GM18517 (cell line): Measurements from ENCODE around the gene TCEAL6.
A peak's percentile ranks its signal among the peaks of the same experiment; 100 is the strongest.
"Not testable (repeated sequence)": the region's sequence is repeated elsewhere in the genome, so short reads cannot be mapped to it uniquely, and the experiment has no call there.

Source experiments
- ATAC-seq: cut with Tn5 transposase; IDR thresholded peaks from one replicate; pipeline ENCODE4 v1.9.1; 2021; ENCODE audit warnings: mild to moderate bottlenecking, moderate library complexity; ENCODE audit not compliant: unreplicated experiment

The TCEAL6 gene

DNA sequence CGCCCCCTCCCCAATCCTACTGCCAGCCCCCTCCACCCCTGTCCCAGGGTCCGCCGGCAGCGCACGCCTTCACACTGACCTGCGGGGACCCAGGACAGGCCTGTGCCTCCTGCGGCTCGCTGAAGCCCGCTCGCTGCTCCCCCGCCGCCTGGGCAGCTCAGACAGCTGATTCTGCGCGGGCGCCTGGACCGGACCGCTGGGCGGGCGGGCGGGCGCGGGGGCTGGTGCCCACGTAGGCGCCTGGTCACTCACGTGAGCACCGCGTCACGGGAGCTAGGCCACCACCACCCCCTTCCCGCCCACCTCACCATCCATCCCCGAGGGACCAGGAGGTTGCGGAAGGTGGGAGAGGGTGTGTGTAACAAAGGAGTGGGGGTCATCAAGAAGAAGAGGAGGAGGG, at the start of gene TCEAL6:
Gene TCEAL6 (minus strand): TSS at position 208 of the 400 bp plus-strand sequence.
- ATAC-seq, result not testable (repeated sequence)

DNA sequence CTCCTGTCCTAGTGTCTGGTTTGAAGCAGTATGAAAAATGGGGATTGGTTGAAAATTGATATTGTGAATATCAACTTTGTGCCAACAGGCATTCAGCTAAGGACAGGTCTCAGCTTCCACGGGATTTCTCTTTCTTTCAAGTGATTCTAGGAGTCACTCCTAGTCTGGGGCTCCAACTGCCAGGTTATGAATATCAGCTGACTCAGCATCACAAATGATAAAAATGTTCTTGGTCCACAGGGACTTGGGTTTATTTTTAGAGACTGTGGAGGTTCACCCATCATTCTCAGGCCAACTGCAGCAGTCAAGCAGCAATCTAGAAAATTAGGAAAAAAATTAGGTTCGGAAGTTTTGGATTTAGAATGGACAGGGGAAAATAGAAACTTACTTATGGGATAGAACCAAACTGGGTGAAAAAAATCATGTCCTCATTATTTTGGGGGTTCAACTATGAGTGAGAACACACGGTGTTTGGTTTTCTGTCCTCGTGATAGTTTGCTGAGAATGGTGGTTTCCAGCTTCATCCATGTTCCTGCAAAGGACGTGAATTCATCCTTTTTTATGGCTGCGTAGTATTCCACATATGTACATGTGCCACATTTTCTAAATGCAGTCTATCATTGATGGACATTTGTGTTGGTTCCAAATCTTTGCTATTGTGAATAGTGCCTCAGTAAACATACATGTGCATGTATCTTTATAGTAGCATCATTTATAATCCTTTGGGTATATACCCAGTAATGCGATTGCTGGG, 43.9 kb upstream of the TCEAL6 start:
- no peak for ATAC-seq

DNA sequence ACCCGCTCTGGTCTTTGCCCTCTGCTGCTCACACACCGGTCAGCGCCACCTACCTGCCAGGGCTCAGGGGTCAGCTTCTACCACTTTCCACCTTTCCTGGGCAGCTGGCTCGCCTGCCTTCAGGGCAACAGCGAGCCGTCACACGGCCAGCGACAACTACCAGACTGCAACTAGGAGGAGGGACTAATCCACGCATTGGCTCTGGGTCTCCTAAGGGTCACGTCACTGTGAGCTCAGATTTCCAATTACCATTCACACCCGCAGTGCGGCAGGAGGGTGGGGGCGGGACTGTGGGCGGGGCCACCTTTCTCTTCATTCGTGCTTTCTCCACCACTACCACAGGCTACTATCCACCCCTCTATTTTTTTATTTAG, 13.5 kb upstream of the TCEAL6 start, which contains the start of gene BEX5:
Gene BEX5 (minus strand): TSS at position 172 of the 374 bp plus-strand sequence. CDS start 1,712 bp downstream, outside the sequence.
- peak; percentile 91 for ATAC-seq

DNA sequence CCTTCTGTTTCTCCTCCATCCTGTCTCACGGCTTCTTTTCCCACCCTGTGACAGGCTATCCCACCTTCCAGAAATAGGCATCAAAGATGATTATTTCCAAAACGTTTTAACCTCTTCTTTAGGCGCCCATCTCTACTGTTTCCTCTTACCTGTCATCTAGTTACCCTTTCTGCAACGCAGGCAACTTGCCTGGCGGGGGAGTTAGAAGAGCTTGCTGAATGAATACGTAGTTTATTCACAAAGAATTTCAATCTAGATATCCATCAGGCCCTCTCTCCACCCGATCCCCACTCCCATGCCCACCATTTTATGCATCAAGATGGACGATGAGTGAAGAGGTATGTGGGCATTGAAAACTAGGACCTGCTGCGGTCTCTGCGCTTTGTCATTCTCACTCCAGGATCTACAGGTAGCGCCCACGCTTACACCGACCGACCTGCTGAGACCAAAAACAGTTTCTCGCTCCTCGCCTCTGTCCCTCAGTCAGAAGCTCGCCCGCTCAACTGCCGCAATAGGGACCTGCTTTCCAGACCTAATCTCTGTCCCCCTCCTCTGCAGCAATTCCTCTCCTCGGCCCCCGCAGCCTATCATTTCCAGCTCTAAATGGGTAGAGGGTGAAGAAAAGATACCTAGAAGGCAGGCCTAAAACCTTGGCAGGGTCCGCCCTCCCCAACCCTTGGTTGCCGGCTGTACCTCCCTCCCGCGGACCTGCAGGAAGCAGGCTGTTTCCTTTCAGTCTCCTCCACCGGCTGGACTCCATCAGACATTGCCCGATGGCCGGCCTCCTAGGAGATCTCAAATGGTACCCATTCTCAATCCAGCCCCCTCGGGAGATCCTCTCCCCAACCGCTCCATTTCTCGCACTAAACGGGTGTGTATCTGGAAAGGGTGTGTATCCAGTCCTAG, 12.9 kb upstream of the TCEAL6 start:
- ATAC-seq, result peak; percentile 37

DNA sequence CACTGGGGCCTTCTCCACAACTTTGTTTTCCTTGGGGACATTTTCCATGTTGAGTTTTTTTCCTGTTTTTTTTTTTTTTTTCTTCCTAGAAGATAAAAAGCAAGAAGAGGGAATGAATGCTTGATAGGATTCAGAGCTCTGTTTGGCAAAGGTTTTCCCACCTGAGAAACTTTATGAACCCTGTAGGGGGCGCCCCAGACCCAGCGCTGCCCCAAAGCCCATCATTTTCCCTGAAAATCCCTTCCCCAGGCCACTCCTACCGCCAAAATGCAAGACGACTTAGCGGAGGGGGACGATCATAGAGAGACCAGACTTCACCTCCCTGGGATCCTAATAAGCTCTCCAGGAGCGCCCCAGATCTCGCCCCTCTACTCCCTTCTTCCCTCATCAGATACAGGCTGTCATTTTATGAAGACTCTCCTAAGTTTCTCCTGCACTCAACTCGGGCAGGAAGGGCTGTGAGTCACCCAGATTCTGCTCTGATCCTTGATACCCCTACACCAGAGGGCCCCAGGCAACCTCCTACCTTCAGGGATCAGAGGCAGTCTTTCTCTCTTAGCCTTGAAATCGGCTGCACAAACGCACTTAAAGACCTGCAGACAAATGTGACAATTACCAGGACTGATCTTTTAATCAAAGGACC, 12.1 kb upstream of the TCEAL6 start:
- ATAC-seq, result no peak

DNA sequence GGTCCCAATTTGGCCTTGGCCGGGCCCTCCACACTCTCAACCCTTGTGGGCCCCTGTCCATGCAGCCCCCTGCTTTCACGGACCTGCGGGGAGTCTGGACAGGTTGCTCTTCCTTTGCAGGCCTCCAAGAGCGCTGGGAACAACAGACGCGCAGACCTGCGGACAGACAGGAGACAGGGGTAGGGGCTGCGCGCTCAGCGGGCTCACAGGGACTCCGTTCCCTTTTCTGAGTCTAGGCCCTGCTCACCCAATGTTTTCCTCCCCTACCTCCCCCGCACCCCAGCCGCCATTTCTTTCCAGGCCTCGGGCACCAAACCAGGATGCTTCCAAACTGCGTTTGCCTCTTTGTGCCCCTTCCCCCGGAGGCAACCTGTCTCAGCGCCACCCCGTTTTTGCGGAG, 650 bp downstream of the TCEAL6 start:
- not testable (repeated sequence) for ATAC-seq

DNA sequence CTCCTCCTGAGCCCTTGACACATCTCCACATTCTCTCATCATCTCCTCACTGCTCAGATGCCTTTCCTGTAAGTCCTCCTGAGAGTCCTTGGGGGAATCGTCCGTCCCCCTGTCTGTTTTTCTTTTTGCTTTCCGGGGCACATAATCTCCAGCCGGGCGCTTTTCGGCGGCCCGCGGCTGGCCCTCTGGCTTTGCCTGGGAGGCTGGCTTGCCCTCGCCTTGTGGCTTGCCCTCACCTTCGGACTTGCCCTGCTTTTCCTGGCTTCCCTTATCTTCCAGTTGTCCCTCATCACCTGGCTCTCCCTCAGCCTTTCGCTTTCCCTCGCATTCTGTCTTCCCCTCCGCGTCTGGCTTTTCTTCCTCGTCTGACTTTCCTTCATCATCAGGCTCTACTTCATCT, 1.4 kb downstream of the TCEAL6 start:
- not testable (repeated sequence) for ATAC-seq

DNA sequence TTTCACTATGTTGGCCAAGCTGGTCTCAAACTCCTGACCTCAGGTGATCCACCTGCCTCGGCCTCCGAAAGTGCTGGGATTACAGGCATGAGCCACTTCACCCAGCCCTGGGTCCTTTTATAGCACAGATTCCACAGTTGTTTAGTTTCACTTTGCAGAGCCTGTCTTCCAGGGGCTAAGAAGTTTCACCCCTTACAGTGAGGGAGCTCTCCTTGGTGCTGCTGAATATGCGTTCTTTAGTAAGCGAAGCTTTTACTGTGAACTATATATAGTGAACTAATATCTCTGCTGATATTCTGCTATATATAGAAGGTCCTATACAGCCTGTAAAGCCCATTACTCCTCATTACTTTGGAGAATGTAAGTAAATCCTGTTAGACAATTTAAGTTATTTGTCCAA, 4.2 kb downstream of the TCEAL6 start:
- ATAC-seq, result no peak

DNA sequence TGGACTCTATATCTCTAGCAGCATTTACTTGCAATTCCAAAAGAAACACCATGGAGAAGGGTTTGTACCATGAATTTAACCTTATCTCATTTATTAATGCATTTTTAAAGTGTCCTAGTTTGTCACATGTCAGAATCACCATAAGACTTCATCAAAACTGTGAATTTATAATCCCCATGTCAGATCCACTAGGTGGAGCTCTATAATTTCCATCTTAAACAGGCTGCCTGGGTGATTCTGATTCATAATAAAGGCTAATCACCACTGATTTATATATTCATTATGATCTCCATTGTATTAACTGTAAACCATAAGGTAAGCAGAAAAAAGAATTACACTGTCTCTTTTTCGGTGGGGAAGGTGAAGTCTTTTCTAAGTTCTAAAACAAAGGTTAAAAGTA, 12.8 kb downstream of the TCEAL6 start:
- ATAC-seq, result no peak

DNA sequence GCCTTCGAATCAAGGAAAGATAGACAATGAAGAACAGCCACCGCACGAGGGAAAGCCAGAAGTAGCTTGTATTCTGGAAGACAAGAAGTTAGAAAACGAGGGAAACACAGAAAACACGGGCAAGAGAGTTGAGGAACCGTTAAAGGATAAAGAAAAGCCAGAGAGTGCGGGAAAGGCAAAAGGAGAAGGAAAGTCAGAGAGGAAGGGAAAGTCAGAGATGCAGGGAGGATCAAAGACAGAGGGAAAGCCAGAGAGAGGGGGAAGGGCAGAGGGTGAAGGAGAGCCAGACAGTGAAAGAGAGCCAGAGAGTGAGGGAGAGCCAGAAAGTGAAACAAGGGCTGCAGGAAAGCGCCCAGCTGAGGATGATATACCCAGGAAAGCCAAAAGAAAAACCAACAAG, 15.4 kb downstream of the TCEAL6 start:
- no peak for ATAC-seq

DNA sequence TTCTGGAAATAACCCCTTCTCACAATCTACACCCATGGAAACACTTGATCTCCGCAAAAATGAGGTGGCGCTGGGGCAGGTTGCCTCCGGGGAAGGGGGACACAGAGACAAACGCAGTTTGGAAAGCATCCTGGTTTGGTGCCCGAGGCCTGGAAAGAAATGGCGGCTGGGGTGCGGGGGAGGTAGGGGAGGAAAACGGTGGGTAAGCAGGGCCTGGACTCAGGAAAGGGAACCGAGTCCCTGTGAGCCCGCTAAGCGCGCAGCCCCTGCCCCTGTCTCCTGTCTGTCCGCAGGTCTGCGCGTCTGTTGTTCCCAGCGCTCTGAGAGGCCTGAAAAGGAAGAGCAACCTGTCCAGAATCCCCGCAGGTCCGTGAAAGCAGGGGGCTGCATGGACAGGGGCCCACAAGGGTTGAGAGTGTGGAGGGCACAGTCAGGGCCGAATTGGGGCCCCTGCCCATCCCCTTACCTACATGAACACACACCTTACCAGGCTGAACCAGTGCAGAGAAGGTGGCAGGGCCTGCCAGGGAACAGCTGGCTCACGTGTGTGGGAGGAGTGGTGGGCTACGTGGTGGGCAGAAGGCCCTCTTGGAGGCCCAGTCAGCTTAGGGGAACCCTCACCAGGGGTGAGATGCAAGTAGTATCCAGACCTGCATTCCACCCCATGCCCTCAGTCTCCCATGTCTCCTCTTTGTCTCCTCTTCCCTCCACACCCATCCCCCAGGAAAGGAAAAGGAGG, 16.0 kb downstream of the TCEAL6 start:
- not testable (repeated sequence) for ATAC-seq

DNA sequence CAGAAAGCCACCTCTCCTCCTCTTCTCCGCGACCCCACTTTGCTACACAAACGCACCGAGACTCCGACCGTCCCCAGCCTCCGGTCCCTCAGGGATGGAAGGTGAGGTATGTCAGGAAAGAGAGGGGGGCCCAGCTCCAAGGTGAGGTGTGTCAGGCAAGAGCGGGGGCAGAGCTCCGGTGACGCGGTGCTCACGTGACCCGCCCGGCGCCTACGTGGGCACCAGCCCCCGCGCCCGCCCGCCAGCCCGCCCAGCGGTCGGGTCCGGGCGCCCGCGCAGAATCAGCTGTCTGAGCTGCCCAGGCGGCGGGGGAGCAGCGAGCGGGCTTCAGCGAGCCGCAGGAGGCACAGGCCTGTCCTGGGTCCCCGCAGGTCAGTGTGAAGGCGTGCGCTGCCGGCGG, 16.8 kb downstream of the TCEAL6 start, which contains the start of gene TCEAL2:
Gene TCEAL2 (plus strand): TSS at position 244 of the 400 bp plus-strand sequence. CDS start 1,152 bp downstream, outside the sequence.
- ATAC-seq, result not testable (repeated sequence)

DNA sequence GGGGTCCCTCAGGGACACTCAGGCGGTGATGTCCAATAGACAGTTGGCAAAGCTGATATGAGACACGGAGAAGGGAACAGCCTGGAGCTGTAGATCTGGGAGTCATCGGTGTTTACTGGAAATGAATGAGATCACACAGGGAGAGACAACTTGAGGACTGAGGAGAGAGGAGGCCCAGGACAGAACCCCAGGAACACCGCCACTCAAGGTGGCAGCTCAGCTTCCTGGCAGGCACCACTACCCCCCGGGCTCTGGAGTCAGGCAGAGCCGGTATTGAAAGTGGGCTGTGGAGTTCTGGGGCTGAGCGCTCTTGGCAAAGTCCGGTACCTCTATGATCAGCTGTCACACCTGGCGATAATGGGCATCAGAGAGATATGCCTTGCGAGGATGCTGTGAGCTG, 17.3 kb downstream of the TCEAL6 start:
- ATAC-seq, result not testable (repeated sequence)

DNA sequence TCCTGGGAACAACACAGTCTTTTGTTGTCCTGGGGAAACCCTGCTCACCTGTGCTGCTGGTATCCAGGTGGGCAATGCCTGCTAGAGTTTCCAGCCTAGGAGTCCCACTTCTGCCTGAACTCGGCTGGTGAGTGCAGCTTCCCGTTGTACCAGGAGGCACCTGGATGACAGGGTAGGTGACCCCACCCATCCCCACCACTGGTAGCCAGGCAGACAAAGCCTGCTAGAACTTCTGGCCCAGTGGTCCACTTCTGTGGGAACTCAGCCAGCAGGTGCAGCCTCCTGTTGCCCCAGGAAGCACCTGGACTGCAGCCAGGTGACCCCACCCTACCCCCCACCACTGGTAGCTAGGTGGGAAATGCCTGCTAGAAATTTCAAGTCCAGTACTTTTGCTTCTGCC, 26.5 kb downstream of the TCEAL6 start:
- no peak for ATAC-seq

DNA sequence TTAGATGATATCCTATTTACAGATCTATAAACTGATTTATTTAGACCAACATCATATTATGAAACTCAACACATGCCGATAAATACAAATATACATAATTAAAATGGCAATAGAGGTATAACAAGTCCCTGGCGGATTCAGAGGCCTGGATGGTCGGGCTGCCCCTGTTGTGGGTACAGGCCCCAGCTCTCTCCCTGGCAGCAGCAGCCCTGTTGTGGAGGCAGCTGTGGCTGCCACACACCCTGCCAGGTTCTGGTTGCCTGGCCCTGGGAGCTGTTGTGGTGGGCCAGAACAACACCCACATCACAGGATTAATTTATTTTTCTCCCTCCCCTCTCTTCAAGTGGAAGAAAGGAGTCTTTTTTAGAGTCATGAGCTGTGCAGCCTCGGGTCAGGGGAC, 28.9 kb downstream of the TCEAL6 start:
- no peak for ATAC-seq
